Neural cell (in vitro differentiated cells): ENCODE measurements around the gene MAGI1. TPM values are rescaled to one million over a fixed set of nuclear protein-coding genes. Genes with fewer than 3 reads are reported as not detected.

ENCODE experiments used
- H2AFZ ChIP-seq: fragments of 200-600, 300-800 bp; sonication (generic), shearing (Covaris generic); 2 replicates; pipeline ENCODE4 v1.6.0; 2014; ENCODE audit warnings: low read depth, mild to moderate bottlenecking, antibody characterized with exemption, low read length, moderate library complexity
- H3F3A ChIP-seq: fragments of 200-600 bp; shearing (Covaris generic); 2 replicates; pipeline ENCODE4 v1.6.1; 2016; ENCODE audit warnings: mild to moderate bottlenecking, moderate library complexity, mixed read lengths, antibody characterized with exemption, low read length; ENCODE audit not compliant: insufficient read depth, poor library complexity, severe bottlenecking
- H3K27ac ChIP-seq: fragments of 200-600, 300-800 bp; sonication (generic), shearing (Covaris generic); 2 replicates; pipeline ENCODE4 v1.5.1; 2014; ENCODE audit warnings: mild to moderate bottlenecking, low read length, moderate library complexity
- H3K27me3 ChIP-seq: fragments of 300-800, 200-600 bp; sonication (generic), shearing (Covaris generic); 2 replicates; pipeline ENCODE4 v1.6.0; 2014; ENCODE audit warnings: mild to moderate bottlenecking, low read depth, low read length, moderate library complexity; ENCODE audit not compliant: insufficient read depth
- H3K36me3 ChIP-seq: fragments of 300-800, 200-600 bp; sonication (generic), shearing (Covaris generic); 2 replicates; pipeline ENCODE4 v1.5.1; 2014; ENCODE audit warnings: mild to moderate bottlenecking, antibody characterized with exemption, low read length, moderate library complexity; ENCODE audit not compliant: insufficient read depth
- H3K4me2 ChIP-seq: fragments of 300-800, 200-600 bp; sonication (generic), shearing (Covaris generic); 2 replicates; pipeline ENCODE4 v1.6.0; 2014; ENCODE audit warnings: mild to moderate bottlenecking, low read length
- H3K4me3 ChIP-seq: fragments of 300-800, 200-600 bp; sonication (generic), shearing (Covaris generic); 2 replicates; pipeline ENCODE4 v1.5.1; 2014; ENCODE audit warnings: mild to moderate bottlenecking, low read length, moderate library complexity
- H3K79me2 ChIP-seq: fragments of 200-600 bp; shearing (Covaris generic); replicated peaks from 2 replicates; pipeline ENCODE4 v1.6.0; 2014; ENCODE audit warnings: mild to moderate bottlenecking, low read length, moderate library complexity; ENCODE audit not compliant: insufficient read depth
- H3K9ac ChIP-seq: fragments of 300-800, 200-600 bp; sonication (generic), shearing (Covaris generic); 2 replicates; pipeline ENCODE4 v1.6.1; 2016; ENCODE audit warnings: mild to moderate bottlenecking, low read length, mixed read lengths
- H3K9me2 ChIP-seq: fragments of 200-600 bp; shearing (Covaris generic); 2 replicates; pipeline ENCODE4 v1.6.1; 2016; ENCODE audit warnings: mild to moderate bottlenecking, low read length, mixed read lengths; ENCODE audit not compliant: insufficient read depth
- H3K9me3 ChIP-seq: fragments of 200-600, 300-800 bp; sonication (generic), shearing (Covaris generic); 2 replicates; pipeline ENCODE4 v1.6.1; 2016; ENCODE audit warnings: mild to moderate bottlenecking, mixed run types, low read length, moderate library complexity, mixed read lengths
- H4K20me1 ChIP-seq: fragments of 200-600 bp; shearing (Covaris generic); 2 replicates; pipeline ENCODE4 v1.6.1; 2016; ENCODE audit warnings: mild to moderate bottlenecking, mixed run types; ENCODE audit not compliant: insufficient read depth
- CTCF ChIP-seq: fragments of 450-650 bp; IDR thresholded peaks from 2 replicates; pipeline ENCODE4 v1.5.1; 2014; ENCODE audit warnings: antibody characterized with exemption, mild to moderate bottlenecking, moderate library complexity; ENCODE audit not compliant: poor library complexity, severe bottlenecking
- EP300 ChIP-seq: fragments of 450-650 bp; conservative IDR thresholded peaks from 2 replicates; pipeline ENCODE4 v1.6.1; 2014; ENCODE audit warnings: antibody characterized with exemption, mild to moderate bottlenecking, moderate library complexity; ENCODE audit not compliant: poor library complexity, severe bottlenecking
- EZH2 ChIP-seq: fragments of 200-600, 300-800 bp; shearing (Covaris generic), sonication (generic); IDR thresholded peaks from 2 replicates; pipeline ENCODE4 v1.6.1; 2014; ENCODE audit warnings: antibody characterized with exemption, low read length, borderline replicate concordance, mild to moderate bottlenecking; ENCODE audit not compliant: insufficient read depth, poor library complexity, severe bottlenecking
- MXI1 ChIP-seq: fragments of 450-650 bp; conservative IDR thresholded peaks from 2 replicates; pipeline ENCODE4 v1.6.1; 2014; ENCODE audit warnings: antibody characterized with exemption, mild to moderate bottlenecking; ENCODE audit not compliant: poor library complexity, severe bottlenecking
- POLR2AphosphoS5 ChIP-seq: IDR thresholded peaks from 2 replicates; pipeline ENCODE4 v1.6.1; 2012
- RAD21 ChIP-seq: fragments of 450-650 bp; conservative IDR thresholded peaks from 2 replicates; pipeline ENCODE4 v1.6.1; 2014; ENCODE audit warnings: antibody characterized with exemption, mild to moderate bottlenecking, moderate library complexity
- REST ChIP-seq: IDR thresholded peaks from 2 replicates; pipeline ENCODE4 v1.6.1; 2012; ENCODE audit warnings: borderline replicate concordance
- SMC3 ChIP-seq: fragments of 450-650 bp; conservative IDR thresholded peaks from 2 replicates; pipeline ENCODE4 v1.6.1; 2014; ENCODE audit warnings: antibody characterized with exemption, mild to moderate bottlenecking, moderate library complexity; ENCODE audit not compliant: poor library complexity
- TAF1 ChIP-seq: IDR thresholded peaks from 2 replicates; pipeline ENCODE4 v1.6.1; 2012; ENCODE audit warnings: low read depth
- polyA plus RNA-seq: library from polyadenylated mRNA; depleted of rRNA; stranded (reverse); fragments of >200 nt; gene quantifications from 2 replicates; pipeline ENCODE4 v1.2.3, GENCODE V29; 2014

The MAGI1 gene
- polyA plus RNA-seq, 1 donor from 2014 or later, result 44.7 TPM

GRCh38 chr3:65479990-65480389, 558.7 kb downstream of the MAGI1 start:
- Histone ChIP-seq H4K20me1 (no peaks in the 10 kb centered on the region), H3K4me3 (no peak overlapping the region), H3K79me2 (peaks cover 15% of the 10 kb centered on the region)

More at GRCh38 chr3:65479990-65480389, 558.7 kb downstream of the MAGI1 start:
- H3F3A ChIP-seq, result no peaks in the 10 kb centered on the region
- no peak overlapping the region for H3K9ac ChIP-seq
- peaks cover 7% of the 10 kb centered on the region for H3K36me3 ChIP-seq
- no peak overlapping the region for H3K27ac ChIP-seq
- TF ChIP-seq EP300 (no peak), EZH2 (no peak), SMC3 (no peak), CTCF (no peak), POLR2AphosphoS5 (no peak), RAD21 (no peak), TAF1 (no peak), REST (no peak), MXI1 (no peak)
- H2AFZ ChIP-seq, result no peak overlapping the region
- no peaks in the 10 kb centered on the region for H3K9me2 ChIP-seq
- no peaks in the 10 kb centered on the region for H3K9me3 ChIP-seq
- no peak overlapping the region for H3K4me2 ChIP-seq
- no peaks in the 10 kb centered on the region for H3K27me3 ChIP-seq
